ENCODE data around the gene SUCNR1. TPM values are rescaled to one million over a fixed set of nuclear protein-coding genes. Genes with fewer than 3 reads are reported as not detected.
A peak's percentile ranks its signal among the peaks of the same experiment; 100 is the strongest.

Gene SUCNR1
- total RNA-seq, 1 donor from 2014 or later: not detected

GRCh38 chr3:151931171-151931570 is 57.7 kb downstream of the SUCNR1 start:
- H3K27ac Mint-ChIP-seq (ENCODE audit: unreplicated experiment): peak overlapping the region; percentile 80
- DNase-seq (ENCODE audit: extremely low spot score, unreplicated experiment): no peak
- H3K4me3 Mint-ChIP-seq (ENCODE audit: unreplicated experiment): no peak overlapping the region
- H3K27me3 Mint-ChIP-seq (ENCODE audit: unreplicated experiment): no peaks in the 10 kb centered on the region
- no peaks in the 10 kb centered on the region for H3K36me3 Mint-ChIP-seq (ENCODE audit: unreplicated experiment)
- no peak for TF ChIP-seq CTCF (IDR thresholded peaks at IDR 0.05)
- H3K4me1 Mint-ChIP-seq (ENCODE audit: unreplicated experiment): peaks cover 41% of the 10 kb centered on the region
- H3K9me3 Mint-ChIP-seq (ENCODE audit: unreplicated experiment): no peaks in the 10 kb centered on the region

GRCh38 chr3:151933234-151933853 is 59.9 kb downstream of the SUCNR1 start:
- DNase-seq (ENCODE audit: extremely low spot score, unreplicated experiment): no peak
- peaks cover 26% of the 10 kb centered on the region for H3K4me1 Mint-ChIP-seq (ENCODE audit: unreplicated experiment)
- H3K27ac Mint-ChIP-seq (ENCODE audit: unreplicated experiment): peak overlapping the region; percentile 82
- H3K27me3 Mint-ChIP-seq (ENCODE audit: unreplicated experiment): no peaks in the 10 kb centered on the region
- no peak overlapping the region for H3K4me3 Mint-ChIP-seq (ENCODE audit: unreplicated experiment)
- TF ChIP-seq CTCF (IDR thresholded peaks at IDR 0.05): no peak
- H3K9me3 Mint-ChIP-seq (ENCODE audit: unreplicated experiment): no peaks in the 10 kb centered on the region
- H3K36me3 Mint-ChIP-seq (ENCODE audit: unreplicated experiment): no peaks in the 10 kb centered on the region

Other genes with a start within 250 kb of the SUCNR1 start
- gene AADACL2, start 139.7 kb upstream of the SUCNR1 start, total RNA-seq: not detected in 2 replicates
- gene AADAC, start 59.5 kb upstream of the SUCNR1 start, total RNA-seq: not detected in 2 replicates